Stimulated activated CD4-positive, alpha-beta T cell treated with anti-CD3 and anti-CD28 coated beads, Interleukin-12 subunit alpha, Interleukin-12 subunit beta, amount 100 ng/mL, for 24 hours (primary cell): ENCODE results near the gene SLC9A1.

ENCODE experiments used
- DNase-seq, 2 experiments: peaks; one replicate each; pipeline ENCODE4 v3.0.0-alpha.2; 2020; ENCODE audit warnings: low read depth in 2 of 2

Gene SLC9A1

DNA sequence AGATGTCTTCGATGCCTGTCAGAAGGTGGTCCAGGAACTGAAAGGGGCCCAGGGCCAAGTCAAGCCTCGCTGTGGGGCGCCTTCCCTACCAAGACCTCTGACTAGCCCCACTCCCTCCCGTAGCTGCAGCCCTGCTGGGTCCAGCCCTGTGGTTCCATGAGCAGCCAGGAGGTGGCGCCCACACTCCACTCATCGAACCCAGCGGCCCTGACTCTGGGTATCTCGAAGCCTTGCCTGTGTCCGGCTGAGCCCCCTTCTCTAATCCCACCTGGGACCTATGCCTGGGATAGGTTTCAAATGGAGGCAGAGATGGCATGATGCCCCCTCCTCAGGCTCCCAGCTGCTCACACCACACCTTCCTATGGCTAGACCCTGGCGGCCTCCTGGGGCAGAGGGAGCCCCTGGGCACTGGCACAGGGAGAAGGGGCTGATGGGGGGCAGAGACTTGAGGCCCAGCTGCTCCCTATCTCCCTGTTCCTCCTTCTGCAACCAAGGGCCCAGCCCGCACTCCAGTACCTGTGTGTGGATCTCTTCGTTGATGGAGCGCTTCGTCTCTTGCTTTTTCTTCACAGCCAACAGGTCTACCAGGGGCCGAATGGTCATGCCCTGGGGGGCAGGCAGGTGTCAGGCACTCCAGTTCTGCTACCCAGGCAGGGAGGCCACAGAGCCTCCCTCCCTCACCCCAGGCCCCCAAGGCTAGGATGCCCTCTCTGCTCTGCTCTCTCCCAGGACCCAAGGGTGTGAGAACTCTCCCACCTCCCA is 52.0 kb downstream of the SLC9A1 start:
- DNase-seq, result peak; percentile 70 to 75

DNA sequence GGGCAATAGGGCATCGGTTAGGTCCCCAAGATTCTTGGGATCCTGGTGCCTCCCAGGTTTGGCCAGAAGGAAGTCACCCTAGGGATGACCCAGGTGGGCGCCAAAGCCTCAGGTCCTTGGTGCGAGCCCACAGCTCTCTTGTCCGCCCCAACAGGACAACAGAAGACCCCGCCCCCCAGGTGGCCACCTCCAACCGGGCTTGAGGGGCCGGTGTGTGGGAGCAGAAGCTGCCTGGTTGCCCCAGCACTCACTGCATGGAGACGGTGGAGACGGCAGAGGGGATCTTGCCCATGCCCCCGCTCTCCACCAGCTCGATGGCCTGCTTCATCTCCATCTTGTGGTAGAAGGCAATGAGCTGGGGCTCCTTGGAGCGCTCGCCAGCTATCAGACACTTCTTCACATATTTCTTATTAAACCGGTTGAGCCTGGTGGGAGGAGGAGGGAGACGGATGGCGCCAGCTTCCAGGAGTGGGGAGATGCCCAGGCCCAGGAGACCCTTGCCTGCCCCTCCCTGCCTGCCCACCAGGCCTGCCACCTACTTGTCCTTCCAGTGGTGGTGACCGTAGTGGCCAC is 52.7 kb downstream of the SLC9A1 start:
- no peak for DNase-seq

DNA sequence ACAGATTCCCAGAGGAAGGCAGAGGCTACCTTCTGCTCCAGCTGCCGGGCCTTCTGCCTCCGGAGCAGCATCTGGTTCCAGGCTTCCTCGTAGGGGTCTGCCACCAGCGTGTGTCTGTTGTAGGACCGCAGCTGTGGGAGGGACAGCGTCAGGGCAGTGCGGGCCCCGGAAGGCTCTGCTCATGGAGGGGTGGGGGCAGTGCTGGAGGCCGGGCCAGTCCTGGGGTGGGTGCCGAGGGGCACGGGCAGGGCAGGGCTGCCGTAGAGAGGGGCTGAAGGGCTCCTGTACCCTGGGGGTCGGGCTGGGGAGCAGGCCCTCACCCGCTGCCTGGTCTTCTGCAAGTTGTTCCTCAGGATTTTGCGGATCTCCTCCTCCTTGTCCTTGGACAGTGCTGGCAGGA is 53.2 kb downstream of the SLC9A1 start:
- DNase-seq, result no peak

DNA sequence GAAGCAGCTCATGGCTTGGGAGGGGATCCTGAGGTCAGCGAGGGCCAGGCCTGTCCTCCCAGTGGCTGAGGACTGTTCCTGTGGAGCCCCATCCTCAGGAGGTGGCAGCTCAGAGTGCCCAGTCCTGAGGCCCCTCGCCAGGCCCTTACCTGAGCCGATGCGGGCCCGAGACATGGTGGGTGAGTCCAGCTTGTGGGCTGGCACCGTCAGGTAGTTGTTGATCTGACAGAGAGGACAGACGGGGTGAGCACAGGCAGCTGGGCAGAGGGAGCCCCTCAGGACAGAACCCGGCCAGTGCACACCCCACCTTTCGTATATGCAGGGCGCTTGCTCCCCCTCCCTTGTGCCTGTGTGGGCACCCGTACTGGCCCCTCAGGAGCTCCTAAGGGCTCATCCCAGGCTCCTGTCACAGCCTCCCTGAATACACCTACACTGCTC is 53.9 kb downstream of the SLC9A1 start:
- no peak for DNase-seq

DNA sequence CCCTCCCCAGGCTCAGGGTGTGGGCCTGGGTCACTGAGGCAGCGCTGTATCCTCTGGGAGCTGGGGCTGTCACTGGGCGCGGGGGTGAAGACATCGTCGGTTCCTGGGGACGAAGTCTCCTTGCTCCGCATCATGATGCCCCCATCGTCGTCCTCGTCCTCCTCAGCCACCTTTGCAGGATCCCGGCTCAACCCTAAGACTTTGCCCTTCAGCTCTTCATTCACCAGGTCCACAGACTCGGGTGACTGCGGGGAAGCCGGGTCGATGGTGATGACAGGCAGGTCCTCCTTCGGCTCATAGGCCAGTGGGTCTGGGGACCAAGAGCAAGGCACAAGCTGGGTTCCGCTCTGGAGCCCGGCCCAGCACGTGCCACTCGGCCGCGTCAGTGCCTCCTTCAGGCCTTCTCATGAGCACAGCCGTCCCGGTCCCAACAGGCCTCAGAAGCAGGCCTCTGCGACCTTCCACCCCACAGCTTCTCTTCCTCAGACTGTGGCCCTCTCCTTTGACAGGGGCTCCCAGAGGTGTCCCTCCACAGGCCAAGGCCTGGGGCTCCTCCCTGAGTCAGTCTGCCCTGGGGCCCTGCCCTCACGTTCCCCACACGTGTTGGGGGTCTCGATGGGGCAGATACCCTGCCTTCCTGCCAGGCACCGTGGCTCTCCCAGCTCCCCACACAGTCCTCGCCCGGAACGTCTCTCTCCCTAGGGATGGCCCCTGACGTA is 54.4 kb downstream of the SLC9A1 start:
- DNase-seq, result no peak

DNA sequence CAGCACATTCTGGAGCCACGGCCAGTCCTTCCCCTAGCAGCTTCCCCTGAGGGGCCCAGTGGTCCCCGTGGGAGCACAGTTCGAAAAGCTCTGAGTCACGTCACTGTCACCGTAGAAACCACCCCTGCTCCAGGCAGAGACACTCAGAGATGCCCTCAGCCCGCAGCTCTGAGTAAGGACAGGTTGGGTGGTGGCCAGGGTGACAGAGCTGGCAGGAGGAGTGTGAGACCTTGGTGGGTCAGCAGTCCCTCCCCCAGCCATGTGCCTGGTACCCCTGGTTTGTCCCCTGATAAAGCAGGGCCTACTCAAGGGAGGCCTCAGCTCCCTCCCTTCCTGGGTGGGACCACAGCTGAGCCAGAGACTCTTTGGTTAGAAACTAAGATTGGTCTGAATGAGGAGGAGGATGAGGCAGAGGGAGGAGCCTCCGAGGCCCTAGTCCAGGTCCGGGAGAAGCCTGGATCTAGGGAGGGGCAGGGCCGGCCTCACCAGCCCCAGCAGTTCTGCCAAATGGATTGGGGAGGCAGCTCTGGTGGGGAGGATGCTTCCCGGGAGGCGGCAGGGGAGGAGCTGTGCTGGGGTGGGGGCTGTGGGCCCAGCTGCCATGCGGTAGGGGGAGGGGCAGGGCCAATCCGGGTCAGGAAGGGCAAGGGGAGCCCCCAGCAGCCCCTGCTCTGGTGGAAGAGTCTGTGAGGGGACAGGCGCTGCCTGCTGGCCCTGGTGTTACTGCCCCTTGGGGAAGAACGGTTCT is 55.2 kb downstream of the SLC9A1 start:
- peak in 1 of 2 experiments; percentile 11 for DNase-seq

DNA sequence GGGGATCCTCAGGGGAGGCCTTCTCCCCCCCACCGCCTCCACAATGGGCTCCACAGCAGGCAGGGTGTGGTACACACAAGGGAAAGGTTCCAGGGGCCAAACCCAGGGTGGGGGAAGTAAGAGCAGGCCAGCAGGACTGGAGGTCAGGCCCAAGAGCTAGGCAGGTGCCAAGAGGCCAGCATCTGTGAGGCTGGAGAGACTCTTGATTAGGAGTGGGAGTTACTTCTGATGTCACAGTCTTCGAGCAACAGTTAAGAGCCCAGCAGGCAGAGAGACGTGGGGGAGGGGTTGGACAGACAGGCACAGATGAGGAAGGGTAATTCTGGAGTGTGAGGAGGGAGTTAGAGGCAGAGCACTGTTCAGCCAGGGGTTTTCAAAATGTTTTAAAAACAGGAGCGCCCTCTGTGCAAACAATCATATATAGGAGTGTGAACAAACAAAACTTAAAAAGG is 55.8 kb downstream of the SLC9A1 start:
- no peak for DNase-seq

DNA sequence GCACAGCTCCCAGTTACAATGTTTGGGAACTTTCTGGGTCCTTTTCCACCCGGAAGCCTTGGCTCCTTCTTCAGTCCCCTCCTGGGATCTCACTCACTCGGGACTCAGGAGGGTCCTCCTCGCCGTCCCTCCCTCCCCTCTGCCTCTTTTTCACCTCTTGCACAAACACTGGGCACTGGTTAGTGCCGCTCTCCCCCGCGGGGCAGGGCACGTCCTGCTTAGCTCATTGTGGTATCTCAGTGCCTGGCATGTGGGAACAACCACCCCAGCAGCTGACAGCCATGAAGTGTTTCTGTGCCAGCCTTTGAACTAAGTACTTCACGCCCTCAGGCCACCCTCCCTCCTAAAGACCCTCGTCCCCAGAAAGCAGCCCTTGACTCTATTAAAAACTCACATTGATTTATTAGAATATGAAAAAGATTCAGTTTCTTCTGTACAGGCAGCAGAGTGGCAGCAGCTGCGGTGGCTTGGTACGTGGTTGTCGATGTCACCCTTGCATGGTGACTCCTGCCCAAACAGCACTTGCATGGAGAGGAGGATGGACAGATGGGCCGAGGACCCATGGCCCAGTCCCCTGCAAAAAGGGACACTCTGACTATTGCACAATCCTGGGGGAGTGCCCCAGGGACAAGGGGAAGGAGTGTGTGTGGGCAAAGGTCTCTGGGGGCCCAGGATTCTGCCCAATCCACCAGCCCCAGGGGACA is 56.3 kb downstream of the SLC9A1 start:
- no peak for DNase-seq

DNA sequence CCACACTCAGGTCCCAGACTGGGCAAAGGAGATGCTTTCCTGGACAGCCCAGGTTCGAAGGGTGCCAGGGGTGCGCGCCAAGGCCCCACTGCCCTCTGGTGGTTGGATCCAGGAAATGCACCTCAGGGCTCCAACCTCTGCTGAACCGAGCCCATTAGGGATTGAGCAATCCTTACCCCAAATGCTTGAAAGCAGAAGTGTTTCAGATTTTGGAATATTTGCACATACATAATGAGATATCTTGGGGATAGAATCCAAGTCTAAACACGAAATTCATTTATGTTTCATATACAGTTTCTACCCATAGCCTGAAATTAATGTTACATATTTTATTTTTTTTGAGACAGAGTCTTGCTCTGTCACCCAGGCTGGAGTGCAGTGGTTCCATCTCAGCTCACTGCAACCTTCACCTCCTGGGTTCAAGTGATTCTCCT is 57.4 kb downstream of the SLC9A1 start:
- DNase-seq, result peak; percentile 46 to 68

DNA sequence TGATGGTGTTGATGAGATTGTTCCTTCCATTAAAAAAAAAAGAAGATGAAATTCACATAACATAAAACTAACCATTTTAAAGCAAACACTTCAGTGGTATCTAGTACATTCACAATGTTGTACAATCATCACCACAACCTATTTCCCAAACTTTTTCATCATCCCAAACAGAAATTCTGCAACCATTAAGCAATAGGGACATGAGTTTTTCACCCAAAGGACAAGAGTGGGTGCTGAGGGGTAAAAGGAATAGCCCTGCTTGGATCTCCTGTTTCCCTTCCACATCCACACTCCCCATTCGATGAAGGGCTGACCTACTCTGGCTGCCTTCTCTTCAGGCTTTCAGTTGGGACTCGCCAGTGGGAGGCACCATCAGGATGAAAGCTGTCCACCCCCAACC is 59.3 kb downstream of the SLC9A1 start:
- no peak for DNase-seq

DNA sequence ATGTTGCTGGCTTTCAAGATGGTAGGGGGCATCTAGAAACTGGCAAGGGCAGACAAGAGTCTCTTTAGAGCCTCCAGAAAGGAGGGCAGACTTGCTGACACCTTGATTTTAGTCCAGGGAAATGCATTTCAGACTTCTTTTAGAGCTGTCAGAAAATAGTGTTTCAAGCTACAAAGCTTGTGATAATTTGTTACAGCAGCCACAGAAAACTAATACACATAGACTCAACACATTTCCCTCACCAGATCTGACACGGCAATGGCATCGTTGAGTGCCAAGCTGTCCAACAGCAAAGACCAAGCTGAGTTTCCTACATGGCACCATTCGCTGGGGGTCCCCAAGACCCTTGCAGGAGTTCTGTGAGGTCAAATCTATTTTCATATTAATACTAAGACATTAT is 62.0 kb downstream of the SLC9A1 start:
- no peak for DNase-seq

DNA sequence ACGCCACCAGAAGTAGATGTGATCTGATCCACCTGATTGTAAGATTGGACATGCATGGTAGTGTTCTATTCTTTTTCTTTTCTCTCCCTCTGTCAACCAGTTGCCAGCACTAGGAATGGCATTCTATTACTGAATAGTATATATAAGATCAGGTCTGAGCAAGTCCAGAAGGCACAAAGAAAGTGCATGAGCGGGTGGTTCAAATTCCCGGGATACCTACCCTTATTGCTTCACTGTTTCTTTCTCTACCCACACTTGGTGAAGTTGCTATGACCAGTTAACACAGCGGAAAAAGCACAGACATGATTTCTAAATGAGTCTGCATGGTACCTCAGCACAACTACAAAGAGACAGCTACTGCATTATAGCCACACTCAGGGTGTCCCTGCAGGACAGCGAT is 64.0 kb downstream of the SLC9A1 start:
- DNase-seq, result no peak

DNA sequence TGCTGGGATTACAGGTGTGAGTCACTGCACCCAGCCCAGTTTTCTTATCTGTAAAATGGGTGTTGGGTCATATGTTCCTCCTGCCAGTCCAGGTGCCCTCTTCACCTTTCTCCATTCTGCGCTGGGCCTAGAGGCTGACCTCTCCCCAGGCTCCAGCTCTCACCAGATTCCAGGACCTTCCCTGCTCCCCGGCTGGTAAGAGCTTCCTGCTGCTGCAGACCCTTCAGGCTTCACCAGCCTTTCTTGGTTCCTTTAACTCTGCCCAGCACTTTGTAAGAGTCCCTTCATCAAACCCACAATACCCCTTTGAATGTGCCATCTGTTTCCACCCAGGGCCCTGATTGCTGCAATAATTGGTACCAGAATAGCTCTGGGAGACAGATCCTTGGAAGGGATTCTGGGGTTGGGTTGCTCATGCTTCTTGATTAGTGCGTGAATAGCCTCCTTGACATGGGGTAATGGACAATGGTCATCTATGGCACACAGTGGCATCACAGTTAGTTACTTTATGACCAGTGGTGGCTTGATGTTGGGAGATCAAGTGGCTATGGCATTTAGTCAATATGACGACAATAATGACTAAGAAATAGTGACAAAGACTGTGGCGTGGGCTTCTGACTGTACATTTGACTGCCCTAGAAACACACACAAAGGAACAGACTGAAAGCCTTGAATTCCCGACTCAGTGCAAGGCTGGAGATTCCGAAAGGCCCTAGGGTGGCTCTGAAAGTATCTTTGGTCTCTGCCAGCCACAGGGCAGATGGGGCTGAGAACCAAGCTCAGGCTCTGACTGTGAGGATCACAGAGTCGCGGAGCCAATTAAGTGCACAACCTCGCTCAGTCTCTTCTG is 67.3 kb downstream of the SLC9A1 start:
- no peak for DNase-seq

DNA sequence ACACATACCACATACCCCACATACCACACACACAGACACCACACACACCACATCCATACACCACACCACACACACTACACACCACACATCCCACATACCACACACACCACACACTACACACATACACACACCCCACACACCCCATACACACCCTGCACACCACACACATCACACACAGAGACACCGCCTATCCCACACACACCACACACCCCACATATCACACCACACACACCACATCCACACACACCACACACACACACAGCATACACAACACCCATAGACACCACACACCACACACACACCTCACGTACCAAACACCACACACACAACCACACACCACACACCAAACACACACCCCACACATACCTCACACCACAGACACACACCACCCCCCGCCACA is 68.3 kb downstream of the SLC9A1 start:
- no peak for DNase-seq

DNA sequence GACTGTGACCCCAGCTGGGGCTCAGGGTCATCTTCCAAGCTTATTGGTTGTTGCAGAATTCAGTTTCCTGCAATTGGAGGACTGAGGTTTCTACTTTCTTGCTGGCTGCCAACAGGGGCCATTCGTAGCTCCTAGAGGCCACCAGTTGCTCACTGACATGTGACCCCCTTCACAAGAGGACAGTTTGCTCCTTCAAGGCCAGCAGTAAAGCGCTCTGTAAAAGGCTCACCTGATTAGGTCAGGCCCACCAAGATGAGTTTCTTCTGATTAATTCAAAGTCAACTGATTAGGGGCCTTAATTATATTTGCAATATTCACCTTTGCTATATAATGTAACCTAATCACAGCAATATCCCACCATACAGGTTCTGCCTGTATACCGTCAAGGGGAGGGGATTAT is 68.9 kb downstream of the SLC9A1 start:
- no peak for DNase-seq

DNA sequence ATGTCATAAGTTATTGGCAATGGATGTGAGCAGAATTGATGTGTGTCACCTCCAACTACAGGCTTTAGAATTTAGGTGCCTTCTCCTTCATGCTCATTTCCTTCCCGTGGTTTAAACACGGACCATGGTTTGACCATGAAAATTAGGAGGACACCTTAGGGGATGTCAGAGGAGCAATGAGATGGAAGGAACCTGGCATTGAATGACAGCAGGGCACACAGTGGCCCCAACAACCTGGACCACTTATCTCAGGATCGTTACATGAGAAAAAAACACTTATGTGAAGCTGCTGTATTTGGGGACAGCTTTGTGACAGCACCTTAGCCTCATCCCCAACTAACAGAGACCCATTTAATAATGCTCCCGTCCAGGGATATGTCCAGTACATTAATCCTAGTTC is 70.8 kb downstream of the SLC9A1 start:
- no peak for DNase-seq

DNA sequence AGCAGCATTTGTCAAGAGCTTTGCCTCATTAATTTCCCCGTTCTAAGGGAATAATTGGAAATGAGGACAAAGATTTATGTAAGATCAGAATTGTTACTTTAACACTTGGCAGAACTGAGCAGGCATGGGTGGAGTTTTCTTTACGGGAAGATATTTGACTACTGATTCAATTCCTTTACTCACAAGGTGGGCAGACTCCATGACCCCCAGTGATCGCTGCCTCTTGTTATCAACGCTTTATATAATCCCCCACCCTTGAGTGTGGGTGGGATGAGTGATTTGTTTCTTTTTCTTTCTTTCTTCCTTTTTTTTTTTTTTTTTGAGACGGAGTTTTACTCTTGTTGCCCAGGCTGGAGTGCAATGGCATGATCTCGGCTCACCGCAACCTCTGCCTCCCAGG is 77.0 kb downstream of the SLC9A1 start:
- no peak for DNase-seq

DNA sequence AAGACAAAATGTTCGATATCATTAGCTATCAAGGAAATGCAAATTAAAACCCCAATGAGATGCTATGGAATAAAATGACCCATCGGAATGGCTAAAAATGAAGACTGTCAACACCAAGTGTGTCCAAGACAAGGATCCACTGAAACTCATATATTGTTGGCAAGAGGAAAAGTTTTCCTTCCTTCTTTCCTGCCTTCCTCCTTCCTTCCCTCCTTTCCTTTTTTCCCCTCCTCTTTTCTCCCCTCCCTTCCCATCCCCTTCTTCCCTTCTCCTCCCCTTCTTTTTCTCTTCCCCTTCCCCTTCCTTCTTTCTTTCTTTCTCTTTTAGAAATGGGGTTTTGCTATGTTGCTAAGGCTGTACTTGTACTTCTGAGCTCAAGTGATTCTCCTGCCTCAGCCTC is 78.1 kb downstream of the SLC9A1 start:
- no peak for DNase-seq

DNA sequence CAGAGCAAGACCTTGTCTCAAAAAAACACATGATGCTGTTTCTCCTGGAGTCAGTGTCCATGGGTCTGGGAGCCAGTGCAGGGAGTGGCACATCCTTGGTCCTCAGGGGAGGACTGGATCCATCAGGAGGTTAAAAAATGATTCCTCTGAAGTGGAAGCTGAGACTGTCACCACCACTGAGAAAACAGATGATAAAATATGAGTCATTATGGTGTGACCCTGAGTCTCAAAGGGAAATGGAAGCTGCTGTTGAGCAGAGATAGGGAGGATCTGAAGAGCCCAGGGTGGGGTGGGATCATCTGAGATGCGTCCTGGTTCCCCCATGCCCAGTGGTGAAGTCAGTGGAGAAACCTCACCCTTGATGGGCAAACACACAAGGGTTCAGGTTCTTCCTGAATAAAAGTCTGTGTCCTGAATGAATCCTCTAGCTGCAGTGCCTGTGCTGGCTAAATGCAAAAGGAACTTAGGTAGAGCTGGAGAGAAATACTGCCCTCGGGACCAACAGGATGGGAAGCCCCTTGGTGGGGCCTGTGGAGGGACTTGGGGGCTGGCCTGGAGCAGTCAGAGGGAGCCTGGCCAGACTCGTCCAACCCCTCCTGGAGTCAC is 80.6 kb downstream of the SLC9A1 start:
- no peak for DNase-seq

DNA sequence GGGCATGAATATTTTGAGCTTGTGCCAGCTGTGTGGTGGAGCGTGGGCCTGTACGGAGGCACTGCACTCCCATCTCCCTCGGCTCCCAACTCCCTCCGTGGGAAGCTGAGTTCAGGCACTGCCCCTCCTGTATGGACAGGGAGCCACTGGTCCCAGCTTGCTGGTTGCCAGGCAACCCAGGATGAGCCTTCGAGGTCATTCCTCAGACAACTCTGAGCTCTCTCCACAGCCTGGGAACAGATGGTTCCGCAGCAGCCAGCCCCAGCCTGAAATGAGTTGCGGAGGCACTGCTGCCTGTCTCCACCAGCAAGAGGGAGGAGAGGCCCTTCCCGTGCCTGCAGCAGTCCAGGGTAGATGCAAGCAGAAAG is 83.9 kb downstream of the SLC9A1 start:
- DNase-seq, result no peak
